Neuronal stem cell (in vitro differentiated cells): ENCODE results near the gene GLIS2.

Source experiments
- DNase-seq: peaks from one replicate; pipeline ENCODE4 v3.0.0-alpha.2; 2013; ENCODE audit warnings: low spot score
- H2AFZ ChIP-seq: one replicate; pipeline ENCODE4 v1.6.1; 2013; ENCODE audit warnings: mild to moderate bottlenecking, low read length, inconsistent platforms
- H2AK5ac ChIP-seq: 2 replicates; pipeline ENCODE4 v1.6.1; 2013; ENCODE audit warnings: low read depth, mild to moderate bottlenecking, inconsistent platforms, low read length, moderate library complexity, mixed read lengths
- H2BK120ac ChIP-seq: 2 replicates; pipeline ENCODE4 v1.6.1; 2013; ENCODE audit warnings: low read depth, mild to moderate bottlenecking, inconsistent platforms, low read length, moderate library complexity, mixed read lengths
- H2BK12ac ChIP-seq: one replicate; pipeline ENCODE4 v1.6.1; 2013; ENCODE audit warnings: low read length, inconsistent platforms
- H2BK15ac ChIP-seq: 2 replicates; pipeline ENCODE4 v1.6.1; 2013; ENCODE audit warnings: mild to moderate bottlenecking, low read length, inconsistent platforms, mixed read lengths
- H2BK5ac ChIP-seq: one replicate; pipeline ENCODE4 v1.6.1; 2013; ENCODE audit warnings: inconsistent platforms, mild to moderate bottlenecking, low read length, moderate library complexity
- H3K14ac ChIP-seq: one replicate; pipeline ENCODE4 v1.6.1; 2013; ENCODE audit warnings: low read length, inconsistent platforms
- H3K18ac ChIP-seq: 2 replicates; pipeline ENCODE4 v1.6.1; 2013; ENCODE audit warnings: low read length, inconsistent platforms
- H3K23ac ChIP-seq: 2 replicates; pipeline ENCODE4 v1.6.1; 2013; ENCODE audit warnings: low read depth, mild to moderate bottlenecking, mixed read lengths, low read length, inconsistent platforms; ENCODE audit not compliant: poor library complexity
- H3K27ac ChIP-seq: replicated peaks from 3 replicates; pipeline ENCODE4 v1.5.1; 2013; ENCODE audit warnings: low read length, inconsistent platforms
- H3K27me3 ChIP-seq, 3 experiments: 2 replicates each; pipeline ENCODE4 v1.6.1; 2013; ENCODE audit warnings: low read length in 3 of 3, mild to moderate bottlenecking in 2 of 3, inconsistent platforms in 1 of 3, low read depth in 1 of 3, mixed read lengths in 1 of 3, moderate library complexity in 1 of 3; ENCODE audit not compliant: control insufficient read depth in 3 of 3, insufficient read depth in 3 of 3
- H3K36me3 ChIP-seq, 2 donors: replicated peaks in 1 of 2; 2 replicates each; pipeline ENCODE4 v1.6.1; 2013; ENCODE audit warnings: low read length in 2 of 2; ENCODE audit not compliant: control insufficient read depth in 2 of 2, insufficient read depth in 2 of 2
- H3K4ac ChIP-seq: 2 replicates; pipeline ENCODE4 v1.6.1; 2013; ENCODE audit warnings: inconsistent platforms, mild to moderate bottlenecking, low read length, moderate library complexity
- H3K4me1 ChIP-seq, 2 donors: 1 replicate in 1 of 2; 2 replicates in 1 of 2; pipeline ENCODE4 v1.6.1; 2013; ENCODE audit warnings: low read length in 2 of 2, low read depth in 1 of 2; ENCODE audit not compliant: control insufficient read depth in 2 of 2, insufficient read depth in 1 of 2
- H3K4me2 ChIP-seq: one replicate; pipeline ENCODE4 v1.6.1; 2013; ENCODE audit warnings: mild to moderate bottlenecking, low read length, inconsistent platforms; ENCODE audit not compliant: insufficient read depth, poor library complexity, severe bottlenecking
- H3K4me3 ChIP-seq, 2 donors: 2 replicates each; pipeline ENCODE4 v1.5.1; 2013; ENCODE audit warnings: low read length in 2 of 2, mild to moderate bottlenecking in 2 of 2, inconsistent platforms in 1 of 2, moderate library complexity in 1 of 2
- H3K79me1 ChIP-seq: one replicate; pipeline ENCODE4 v1.6.1; 2013; ENCODE audit warnings: low read depth, mild to moderate bottlenecking, inconsistent platforms, low read length, moderate library complexity
- H3K9ac ChIP-seq: one replicate; pipeline ENCODE4 v1.6.1; 2013; ENCODE audit warnings: mild to moderate bottlenecking, low read depth, low read length, inconsistent platforms; ENCODE audit not compliant: poor library complexity
- H3K9me3 ChIP-seq, 2 donors: replicated peaks in 1 of 2; 2 replicates each; pipeline versions ENCODE3 to v1.6.1; 2013; ENCODE audit warnings: low read length in 2 of 2, mild to moderate bottlenecking in 2 of 2, inconsistent platforms in 1 of 2, low read depth in 1 of 2, mixed read lengths in 1 of 2, moderate library complexity in 1 of 2; ENCODE audit not compliant: control insufficient read depth in 2 of 2, insufficient read depth in 1 of 2
- H4K8ac ChIP-seq: one replicate; pipeline ENCODE4 v1.6.1; 2013; ENCODE audit warnings: low read depth, mild to moderate bottlenecking, inconsistent platforms, low read length, moderate library complexity
- H4K91ac ChIP-seq: one replicate; pipeline ENCODE4 v1.6.1; 2013; ENCODE audit warnings: low read length, low read depth, mild to moderate bottlenecking, inconsistent platforms; ENCODE audit not compliant: poor library complexity
- WGBS, 2 donors: extraction: QIAGEN DNeasy Blood & Tissue Kit; methylation state at CpG; one replicate each; pipeline ENCODE4 v1.1.7; 2013; ENCODE audit warnings: missing lambda C conversion rate in 2 of 2, mixed read lengths in 1 of 2; ENCODE audit not compliant: insufficient read length in 2 of 2, insufficient replicate concordance in 1 of 2; ENCODE audit errors: extremely low coverage in 2 of 2; 5-methylcytosine and 5-hydroxymethylcytosine counted together

GLIS2 gene

GRCh38 chr16:4309102-4309832, 6.6 kb upstream of the GLIS2 start:
- WGBS, 2 donors: no CpG with 5 or more reads among the region's 14 CpGs
- DNase-seq: no peak
- Histone ChIP-seq H3K9ac (peak overlapping the region; percentile 12), H3K4me2 (no peak overlapping the region), H4K8ac (no peak overlapping the region), H3K4me1 (peaks cover 12 to 18% of the 10 kb centered on the region in 2 donors), H2BK120ac (peak overlapping the region; percentile 36), H2BK5ac (no peak overlapping the region), H2BK12ac (peak overlapping the region; percentile 89), H3K23ac (no peak overlapping the region), H3K18ac (peak overlapping the region; percentile 83), H3K9me3 (peaks cover 0 to 2% of the 10 kb centered on the region in 2 donors), H3K4me3 (no peak overlapping the region), H3K27ac (no peak overlapping the region), H2BK15ac (peak overlapping the region; percentile 54), H4K91ac (no peak overlapping the region), H2AFZ (peak overlapping the region; percentile 31), H3K27me3 (peaks cover 0 to 11% (median 0%) of the 10 kb centered on the region in 3 experiments), H3K36me3 (no peaks in the 10 kb centered on the region), H2AK5ac (peak overlapping the region; percentile 50), H3K79me1 (no peaks in the 10 kb centered on the region), H3K14ac (no peak overlapping the region), H3K4ac (peak overlapping the region; percentile 81)

- H4K91ac ChIP-seq: no peak overlapping the region
- H3K23ac ChIP-seq: no peak overlapping the region
- H3K27ac ChIP-seq: no peak overlapping the region
- H3K4ac ChIP-seq: no peak overlapping the region
- H3K14ac ChIP-seq: no peak overlapping the region
- H3K79me1 ChIP-seq: no peaks in the 10 kb centered on the region
- DNase-seq: no peak
- H3K9me3 ChIP-seq: peaks cover 0 to 2% of the 10 kb centered on the region in 2 donors
- no peak overlapping the region for H3K4me2 ChIP-seq
- H2AK5ac ChIP-seq: no peak overlapping the region
- H2AFZ ChIP-seq: peak overlapping the region; percentile 31
- WGBS, 2 donors: no CpG with 5 or more reads among the region's 11 CpGs
- H3K4me3 ChIP-seq: no peak overlapping the region
- H3K9ac ChIP-seq: no peak overlapping the region
- peak overlapping the region; percentile 24 for H3K18ac ChIP-seq
- no peak overlapping the region for H4K8ac ChIP-seq
- H2BK5ac ChIP-seq: no peak overlapping the region
- peak overlapping the region; percentile 54 for H2BK15ac ChIP-seq
- no peak overlapping the region for H2BK12ac ChIP-seq
- peaks cover 16 to 17% of the 10 kb centered on the region in 2 donors for H3K4me1 ChIP-seq
- H3K36me3 ChIP-seq: no peaks in the 10 kb centered on the region
- H3K27me3 ChIP-seq: peaks cover 0 to 16% (median 0%) of the 10 kb centered on the region in 3 experiments
- H2BK120ac ChIP-seq: no peak overlapping the region
These were observed 6.0 kb upstream of the GLIS2 start for GRCh38 chr16:4309833-4310266.

- no CpG with 5 or more reads among the region's 43 CpGs for WGBS, 2 donors
- H2AK5ac ChIP-seq: no peak overlapping the region
- peak overlapping the region in 1 of 2 donors; percentile 91 for H3K4me3 ChIP-seq
- H4K91ac ChIP-seq: no peak overlapping the region
- H3K14ac ChIP-seq: no peak overlapping the region
- H2BK15ac ChIP-seq: no peak overlapping the region
- no peak overlapping the region for H3K27ac ChIP-seq
- no peaks in the 10 kb centered on the region for H3K36me3 ChIP-seq
- H2BK5ac ChIP-seq: no peak overlapping the region
- no peak for DNase-seq
- peaks cover 10% of the 10 kb centered on the region for H3K79me1 ChIP-seq
- no peak overlapping the region for H3K18ac ChIP-seq
- no peak overlapping the region for H2BK12ac ChIP-seq
- H4K8ac ChIP-seq: no peak overlapping the region
- no peak overlapping the region for H2AFZ ChIP-seq
- no peak overlapping the region for H3K4ac ChIP-seq
- H3K23ac ChIP-seq: no peak overlapping the region
- peaks cover 28 to 33% of the 10 kb centered on the region in 2 donors for H3K4me1 ChIP-seq
- no peak overlapping the region for H3K9ac ChIP-seq
- H2BK120ac ChIP-seq: no peak overlapping the region
- peaks cover 0 to 2% of the 10 kb centered on the region in 2 donors for H3K9me3 ChIP-seq
- peaks cover 0 to 19% (median 0%) of the 10 kb centered on the region in 3 experiments for H3K27me3 ChIP-seq
- peak overlapping the region; percentile 28 for H3K4me2 ChIP-seq
These were observed 2.0 kb upstream of the GLIS2 start for GRCh38 chr16:4313563-4314531.
